ENCODE measurements around the gene MTHFD1L. TPM values are rescaled to one million over a fixed set of nuclear protein-coding genes. Genes with fewer than 3 reads are reported as not detected.

MTHFD1L gene
- total and polyA plus RNA-seq, 2 of the 8 experiments (the other 6 are each of a cell fraction or from before 2014, with no cell fraction given), result 29.2 to 105 TPM

DNA sequence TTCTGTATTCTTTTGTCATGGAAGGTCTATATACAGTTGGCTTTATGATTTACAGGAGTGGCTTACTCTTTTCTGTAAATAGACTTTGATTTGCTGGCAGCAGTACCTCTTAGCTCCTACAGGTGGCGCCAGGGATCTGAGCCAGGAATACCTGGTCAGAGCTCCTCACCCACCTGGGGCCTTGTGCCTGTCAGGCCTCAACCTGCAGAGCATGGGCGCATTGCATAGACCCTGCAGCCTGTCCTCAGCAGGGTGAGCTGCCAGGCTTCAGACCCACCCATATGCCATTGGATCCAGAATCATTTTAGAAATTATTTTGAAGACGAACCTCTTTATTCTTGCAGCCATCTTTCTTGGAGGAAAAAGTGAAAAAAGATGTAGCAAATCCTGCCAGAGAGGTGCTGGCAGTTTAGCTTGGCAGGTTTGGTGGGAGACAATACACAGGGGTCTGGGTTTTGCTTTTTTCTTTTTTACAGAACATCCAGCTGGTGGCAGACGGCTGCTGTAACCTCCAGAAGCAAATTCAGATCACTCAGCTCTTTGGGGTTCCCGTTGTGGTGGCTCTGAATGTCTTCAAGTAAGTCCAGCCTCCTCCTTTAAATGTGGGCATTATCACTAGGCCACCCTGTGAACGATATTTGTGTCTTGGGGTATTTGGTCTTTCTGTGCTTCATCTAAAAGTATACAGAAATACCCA lies 149.1 kb downstream of the MTHFD1L start:
- Histone ChIP-seq H2AK5ac (ENCODE audit: low read depth, low read length) (no peak overlapping the region), H4K8ac (ENCODE audit: extremely low read depth, insufficient read depth, low read length) (no peak overlapping the region), H3K79me1 (ENCODE audit: low read depth, low read length) (no peaks in the 10 kb centered on the region; the same call in 1 of the 2 replicates), H3K4ac (replicated peaks; ENCODE audit: insufficient read length, low read depth, low read length) (no peak overlapping the region), H3K4me1 (replicated peaks in 1 of 4; ENCODE audit: control insufficient read depth in 3 of 4, insufficient read depth in 4 of 4, low read length in 3 of 4) (peaks cover 0 to 5% (median 1%) of the 10 kb centered on the region in 4 experiments; a peak in 2 of 7 replicates), H3K27ac (ENCODE audit: low read depth, low read length) (no peak overlapping the region), H2BK12ac (ENCODE audit: low read depth, low read length) (no peak overlapping the region), H4K5ac (ENCODE audit: insufficient read length, low read depth, low read length) (no peak overlapping the region), H3K9ac (replicated peaks in 1 of 4; ENCODE audit: extremely low read depth in 1 of 4, low read depth in 3 of 4, low read length in 3 of 4) (no peak overlapping the region), H3K23me2 (ENCODE audit: low read depth, low read length) (no peaks in the 10 kb centered on the region), H3K23ac (ENCODE audit: insufficient read length) (no peak overlapping the region), H2BK15ac (ENCODE audit: low read length) (no peak overlapping the region), H3K4me2 (ENCODE audit: insufficient read depth in 1 of 2, low read depth in 2 of 2, low read length in 2 of 2) (no peak overlapping the region), H2BK120ac (replicated peaks; ENCODE audit: low read depth, low read length) (no peak overlapping the region), H4K91ac (replicated peaks; ENCODE audit: insufficient read length, low read length) (no peak overlapping the region), H3K79me2 (ENCODE audit: control insufficient read depth in 1 of 2, insufficient read depth in 2 of 2, low read length in 2 of 2) (no peaks in the 10 kb centered on the region), H2BK5ac (ENCODE audit: low read depth, low read length) (no peak overlapping the region), H2BK20ac (ENCODE audit: low read length) (no peak overlapping the region), H4K20me1 (replicated peaks in 1 of 2; ENCODE audit: control insufficient read depth in 1 of 2, insufficient read depth in 2 of 2, low read length in 2 of 2) (no peaks in the 10 kb centered on the region), H3K56ac (replicated peaks; ENCODE audit: insufficient read length, low read depth, low read length) (no peak overlapping the region), H3K9me3 (ENCODE audit: insufficient read depth in 2 of 2, low read depth in 1 of 2, low read length in 1 of 2) (no peaks in the 10 kb centered on the region), H2AFZ (ENCODE audit: low read length) (no peak overlapping the region), H3K14ac (ENCODE audit: insufficient read length) (no peak overlapping the region), H3K18ac (ENCODE audit: extremely low read depth, low read length) (no peak overlapping the region), H3K27me3 (replicated peaks in 1 of 4; ENCODE audit: control insufficient read depth in 3 of 4, extremely low read depth in 1 of 4, insufficient read depth in 3 of 4, low read length in 3 of 4) (no peaks in the 10 kb centered on the region), H3K36me3 (ENCODE audit: control insufficient read depth in 2 of 4, insufficient read depth in 4 of 4, low read length in 3 of 4) (peaks cover 5 to 38% (median 24%) of the 10 kb centered on the region in 4 experiments), H3K4me3 (ENCODE audit: extremely low read depth in 1 of 4, insufficient read depth in 2 of 4, low read depth in 3 of 4, low read length in 4 of 4) (no peak overlapping the region)
- ChIA-PET CTCF (ENCODE audit: partially characterized antibody) (interaction anchor here (0.6 to 11.5 kb wide), 72 partner anchors 9 to 1555 kb away, joined by 3 to 133 read pairs (median 3); partner anchors contain the start of gene AKAP12), POLR2A (ENCODE audit: partially characterized antibody) (interaction anchor here (1.0 to 1.5 kb wide), 4 partner anchors 10 to 310 kb away, joined by 3 to 5 read pairs (median 3); no protein-coding TSS in a partner anchor)
- FAIRE-seq, result peak; percentile 55
- 62% methylated on average over 5 of the region's 6 CpGs; no CpG with 5 or more reads in 1 of the 2 experiments for WGBS, 2 experiments (ENCODE audit: extremely low coverage in 1 of 2, insufficient coverage in 1 of 2, insufficient read length in 1 of 2, insufficient replicate concordance in 2 of 2, low coverage in 1 of 2, low lambda C conversion rate in 2 of 2, missing lambda C conversion rate in 1 of 2)
- peak; percentile 34 to 80 for DNase-seq (ENCODE audit: low read depth in 1 of 2, low spot score in 2 of 2)
- TF ChIP-seq CREB1 (IDR thresholded peaks at IDR 0.05), result no peak
- 0 out of 2 replicates have a peak, but pooled peaks have one; percentile 33 for TF ChIP-seq TEAD4 (IDR thresholded peaks at IDR 0.05; ENCODE audit: low read depth, low read length)
- peak; percentile 41 for TF ChIP-seq MAX (IDR thresholded peaks at IDR 0.05)
- TF ChIP-seq BACH1 (IDR thresholded peaks at IDR 0.05; ENCODE audit: low read length), result no peak
- TF ChIP-seq, protein P1, sequence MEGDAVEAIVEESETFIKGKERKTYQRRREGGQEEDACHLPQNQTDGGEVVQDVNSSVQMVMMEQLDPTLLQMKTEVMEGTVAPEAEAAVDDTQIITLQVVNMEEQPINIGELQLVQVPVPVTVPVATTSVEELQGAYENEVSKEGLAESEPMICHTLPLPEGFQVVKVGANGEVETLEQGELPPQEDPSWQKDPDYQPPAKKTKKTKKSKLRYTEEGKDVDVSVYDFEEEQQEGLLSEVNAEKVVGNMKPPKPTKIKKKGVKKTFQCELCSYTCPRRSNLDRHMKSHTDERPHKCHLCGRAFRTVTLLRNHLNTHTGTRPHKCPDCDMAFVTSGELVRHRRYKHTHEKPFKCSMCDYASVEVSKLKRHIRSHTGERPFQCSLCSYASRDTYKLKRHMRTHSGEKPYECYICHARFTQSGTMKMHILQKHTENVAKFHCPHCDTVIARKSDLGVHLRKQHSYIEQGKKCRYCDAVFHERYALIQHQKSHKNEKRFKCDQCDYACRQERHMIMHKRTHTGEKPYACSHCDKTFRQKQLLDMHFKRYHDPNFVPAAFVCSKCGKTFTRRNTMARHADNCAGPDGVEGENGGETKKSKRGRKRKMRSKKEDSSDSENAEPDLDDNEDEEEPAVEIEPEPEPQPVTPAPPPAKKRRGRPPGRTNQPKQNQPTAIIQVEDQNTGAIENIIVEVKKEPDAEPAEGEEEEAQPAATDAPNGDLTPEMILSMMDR (IDR thresholded peaks at IDR 0.05; ENCODE audit: control extremely low read depth in 1 of 3, insufficient read depth in 1 of 3, low read depth in 1 of 3, low read length in 3 of 3), result peak; percentile 75 to 96 (median 87)
- no peak for TF ChIP-seq GTF2F1 (IDR thresholded peaks at IDR 0.05; ENCODE audit: borderline replicate concordance, low read depth, low read length)
- no peak for TF ChIP-seq SIN3A (conservative IDR thresholded peaks at IDR 0.05 in 1 of 2, IDR thresholded peaks at IDR 0.05 in 1 of 2; ENCODE audit: low read depth in 1 of 2, low read length in 2 of 2)
- TF ChIP-seq TAF7 (optimal IDR thresholded peaks at IDR 0.05; ENCODE audit: borderline replicate concordance, low read depth, low read length), result no peak
- no peak for TF ChIP-seq RXRA (IDR thresholded peaks at IDR 0.05; ENCODE audit: insufficient read depth, low read depth, low read length)

Data from H1 (cell line).